CD4-positive, alpha-beta T cell treated with Interleukin-17A for 4 hours (primary cell): ENCODE measurements around the gene B3GALNT2.
"Not testable (repeated sequence)": the region's sequence is repeated elsewhere in the genome, so short reads cannot be mapped to it uniquely, and the experiment has no call there.

Experiments used
- DNase-seq: peaks from one replicate; pipeline ENCODE4 v3.0.0-alpha.2; 2020; ENCODE audit warnings: mixed read lengths

Gene B3GALNT2

GRCh38 chr1:235504122-235504493 lies at the start of gene B3GALNT2:
Gene B3GALNT2 (minus strand): TSS chr1:235504452. CDS start chr1:235504252, 200 bp downstream.
- DNase-seq = no peak

GRCh38 chr1:235553112-235553551 lies 48.9 kb upstream of the B3GALNT2 start:
- no peak for DNase-seq

- DNase-seq = no peak
Measured at GRCh38 chr1:235552146-235552716, 48.0 kb upstream of the B3GALNT2 start.

GRCh38 chr1:235549351-235550139 lies 45.3 kb upstream of the B3GALNT2 start:
- DNase-seq = no peak

GRCh38 chr1:235546369-235547155 lies 42.3 kb upstream of the B3GALNT2 start:
- not testable (repeated sequence) for DNase-seq

- no peak for DNase-seq
Measured at GRCh38 chr1:235545292-235545930, 41.2 kb upstream of the B3GALNT2 start.

GRCh38 chr1:235542845-235543244 lies 38.6 kb upstream of the B3GALNT2 start:
- not testable (repeated sequence) for DNase-seq

- DNase-seq = no peak
Measured at GRCh38 chr1:235533476-235534168, 29.4 kb upstream of the B3GALNT2 start.

GRCh38 chr1:235532360-235532759 lies 28.1 kb upstream of the B3GALNT2 start:
- no peak for DNase-seq

GRCh38 chr1:235527196-235527814 lies 23.1 kb upstream of the B3GALNT2 start:
- DNase-seq = no peak

- DNase-seq = no peak
Measured at GRCh38 chr1:235525314-235525713, 21.1 kb upstream of the B3GALNT2 start.

GRCh38 chr1:235516862-235517446 lies 12.7 kb upstream of the B3GALNT2 start:
- DNase-seq = no peak

- no peak for DNase-seq
Measured at GRCh38 chr1:235515844-235516512, 11.7 kb upstream of the B3GALNT2 start.

GRCh38 chr1:235513495-235514366 lies 9.5 kb upstream of the B3GALNT2 start:
- peak; percentile 57 for DNase-seq

GRCh38 chr1:235511470-235512240 lies 7.4 kb upstream of the B3GALNT2 start:
- no peak for DNase-seq

- DNase-seq = no peak
Measured at GRCh38 chr1:235510823-235511222, 6.6 kb upstream of the B3GALNT2 start.

GRCh38 chr1:235507623-235508022 lies 3.4 kb upstream of the B3GALNT2 start:
- no peak for DNase-seq

- DNase-seq = peak; percentile 99
Measured at GRCh38 chr1:235504494-235505222, 406 bp upstream of the B3GALNT2 start.
